Stimulated activated CD4-positive, alpha-beta T cell treated with anti-CD3 and anti-CD28 coated beads, TNF-alpha, amount 100 ng/mL, for 48 hours (primary cell): ENCODE measurements around the gene MTX3.

Experiments used
- DNase-seq, 3 donors: peaks; one replicate each; pipeline ENCODE4 v3.0.0-alpha.2; 2020; ENCODE audit warnings: low read depth in 3 of 3

Gene MTX3, protein sequence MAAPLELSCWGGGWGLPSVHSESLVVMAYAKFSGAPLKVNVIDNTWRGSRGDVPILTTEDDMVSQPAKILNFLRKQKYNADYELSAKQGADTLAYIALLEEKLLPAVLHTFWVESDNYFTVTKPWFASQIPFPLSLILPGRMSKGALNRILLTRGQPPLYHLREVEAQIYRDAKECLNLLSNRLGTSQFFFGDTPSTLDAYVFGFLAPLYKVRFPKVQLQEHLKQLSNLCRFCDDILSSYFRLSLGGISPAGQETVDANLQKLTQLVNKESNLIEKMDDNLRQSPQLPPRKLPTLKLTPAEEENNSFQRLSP

DNA sequence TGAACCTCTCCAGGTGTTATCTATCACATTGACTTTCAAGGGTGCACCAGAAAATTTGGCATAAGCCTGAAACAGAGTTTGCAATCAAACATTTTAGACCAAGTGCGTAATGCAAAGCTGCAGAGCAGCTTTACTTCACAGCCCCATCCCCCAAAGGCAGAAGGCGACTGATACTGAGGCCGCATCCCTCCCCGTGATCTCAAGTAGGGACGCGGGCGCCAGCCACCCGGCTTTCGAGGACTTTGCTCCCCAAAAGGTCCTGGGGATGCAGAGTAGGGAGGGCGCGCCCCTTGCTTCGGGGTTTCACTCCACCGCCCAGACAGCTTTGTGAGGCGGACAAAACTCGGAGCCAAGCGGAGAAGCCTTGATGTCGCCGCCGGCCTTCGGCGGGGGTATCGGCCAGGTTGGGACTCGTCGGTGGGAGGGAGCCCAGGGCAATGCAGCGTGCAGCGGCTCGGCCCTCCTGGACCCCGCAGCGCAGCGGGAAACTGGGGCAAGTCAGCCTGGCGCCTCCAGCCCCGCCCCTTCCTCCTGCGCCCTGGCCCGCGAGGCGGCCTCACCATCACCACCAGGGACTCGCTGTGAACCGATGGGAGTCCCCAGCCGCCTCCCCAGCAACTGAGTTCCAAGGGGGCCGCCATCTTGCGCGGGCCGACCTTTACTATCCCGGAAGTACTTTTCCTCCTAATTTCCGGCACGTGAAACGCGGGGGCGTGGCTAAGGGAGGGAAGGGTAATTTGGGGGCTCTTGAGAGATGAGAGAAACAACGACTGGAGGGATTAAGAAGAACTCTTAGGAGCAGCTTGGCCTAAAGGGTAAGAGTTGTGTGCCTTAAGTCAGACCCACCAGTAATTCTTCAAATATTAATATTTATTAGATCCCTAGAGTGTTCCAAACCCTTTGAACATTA, at the start of gene MTX3:
MTX3 (minus strand) TSS at position 665 of the 910 bp plus-strand sequence; CDS start at position 641, 24 bp downstream.
- peak; percentile 80 to 91 (median 82) for DNase-seq

DNA sequence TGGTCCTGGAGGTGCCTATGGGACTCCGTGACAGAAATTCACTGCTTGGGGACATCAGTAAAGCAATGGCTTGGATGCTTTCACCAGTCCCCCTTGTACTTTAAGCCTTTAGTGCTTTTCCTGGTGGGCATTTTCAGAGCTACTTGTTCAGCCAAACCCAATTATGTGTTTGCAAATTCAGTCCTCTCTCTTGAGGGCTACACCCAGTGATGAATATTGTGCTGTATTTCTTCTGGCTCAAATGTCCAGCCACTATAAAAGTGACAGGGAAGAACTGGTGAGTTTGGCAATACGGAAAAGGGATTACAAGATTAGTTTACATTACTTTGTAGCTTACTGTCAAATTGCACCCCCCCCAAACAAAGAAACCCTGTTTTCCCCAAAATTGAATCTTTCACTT, 48.6 kb upstream of the MTX3 start:
- DNase-seq, result no peak

DNA sequence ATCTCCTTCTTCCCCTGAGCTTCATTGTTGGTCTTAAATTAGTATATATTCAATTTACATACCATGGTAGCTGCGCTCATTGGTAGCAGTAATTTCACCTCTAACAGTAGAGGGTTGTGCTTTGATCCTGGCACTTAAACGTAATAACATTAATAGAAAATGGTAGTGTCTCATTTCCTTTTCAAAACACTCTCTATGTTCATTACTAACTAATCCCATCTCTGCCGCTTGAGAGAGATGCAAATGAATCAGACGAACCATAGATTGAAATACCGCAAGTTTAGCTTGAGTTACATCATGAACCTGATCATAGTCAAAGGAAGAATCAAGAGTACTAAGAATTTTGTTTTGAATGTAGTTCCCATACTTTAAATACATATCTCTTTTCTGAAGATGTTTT, 46.3 kb upstream of the MTX3 start:
- DNase-seq, result no peak

DNA sequence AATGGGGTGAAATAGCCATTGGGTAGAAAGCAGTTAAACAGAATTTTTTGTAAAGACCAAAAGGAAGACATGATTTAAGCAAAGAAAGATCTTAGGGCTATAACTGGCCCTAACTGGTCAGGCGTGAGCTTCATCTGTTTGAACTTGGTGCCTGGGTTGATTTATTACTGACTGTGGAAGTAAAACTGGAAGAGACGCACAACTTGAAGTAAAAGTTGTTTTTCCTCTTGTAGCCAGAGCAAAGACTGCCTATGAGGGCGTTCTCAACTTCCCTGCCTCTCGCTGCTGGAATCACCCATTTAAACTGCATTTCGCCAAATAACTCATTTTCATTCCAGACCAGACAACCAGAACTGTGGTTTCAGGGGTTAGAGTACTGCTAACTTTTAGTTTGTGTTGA, 45.6 kb upstream of the MTX3 start:
- DNase-seq, result no peak

DNA sequence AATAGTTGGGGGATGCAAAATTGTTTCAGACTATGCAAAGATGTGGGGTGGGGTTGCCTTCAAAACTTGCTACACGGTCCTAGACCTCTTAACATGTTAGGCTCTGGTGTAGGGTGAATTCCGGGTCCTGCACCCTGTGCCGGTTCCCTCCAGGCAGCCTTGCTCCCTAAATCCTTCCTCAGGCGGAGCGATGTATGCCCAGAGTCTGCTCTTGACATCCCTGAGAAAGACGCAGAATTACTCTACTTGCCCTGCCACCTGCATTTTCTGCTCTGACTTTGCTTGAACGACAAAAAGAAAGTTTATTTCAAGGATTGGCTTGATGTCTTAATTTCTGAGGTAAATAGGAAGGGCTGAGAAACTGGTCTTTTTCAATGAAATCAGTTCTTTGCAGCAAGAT, 44.8 kb upstream of the MTX3 start:
- DNase-seq, result no peak

DNA sequence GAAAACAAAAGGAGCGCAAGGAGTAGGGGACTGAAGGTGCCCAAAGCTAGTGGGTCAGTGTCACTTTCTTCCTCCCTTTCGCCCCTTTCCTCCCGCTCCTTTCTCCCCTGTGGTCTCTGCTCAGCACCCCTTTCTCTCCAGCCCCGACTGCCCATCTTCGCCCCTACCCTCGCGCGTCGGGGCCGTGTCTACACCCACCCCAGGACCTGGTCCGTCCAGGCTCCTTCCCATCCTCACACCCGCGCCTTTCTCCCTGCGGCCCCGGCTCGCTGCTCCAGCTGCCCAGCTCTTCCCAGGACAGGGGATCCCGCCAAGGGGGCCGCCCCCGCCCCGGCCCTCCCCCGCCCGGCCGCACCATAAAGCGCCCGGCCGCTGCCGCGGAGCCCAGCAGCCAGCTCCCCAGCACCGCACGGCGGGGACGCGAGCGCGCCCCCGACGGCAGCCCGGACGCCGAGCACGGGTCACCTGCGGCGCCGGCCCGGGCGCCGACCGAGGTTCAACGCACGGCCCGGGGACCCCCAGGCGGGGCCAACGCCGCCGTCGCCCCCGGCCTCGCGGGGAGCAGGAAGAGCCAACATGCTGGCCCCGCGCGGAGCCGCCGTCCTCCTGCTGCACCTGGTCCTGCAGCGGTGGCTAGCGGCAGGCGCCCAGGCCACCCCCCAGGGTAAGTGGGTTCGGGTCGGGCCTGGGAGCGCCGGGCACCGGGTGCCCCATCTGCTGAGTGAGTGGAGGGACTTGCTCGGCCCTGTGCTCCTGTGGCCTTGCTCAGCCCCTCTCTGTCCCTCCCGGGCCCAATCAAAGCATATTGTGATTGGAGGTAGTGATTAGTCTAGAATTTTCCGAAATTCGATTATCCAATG, 44.1 kb upstream of the MTX3 start, which contains the start of gene THBS4:
THBS4 (plus strand) TSS at position 387 of the 860 bp plus-strand sequence; CDS start at position 577, 190 bp downstream.
- no peak for DNase-seq

DNA sequence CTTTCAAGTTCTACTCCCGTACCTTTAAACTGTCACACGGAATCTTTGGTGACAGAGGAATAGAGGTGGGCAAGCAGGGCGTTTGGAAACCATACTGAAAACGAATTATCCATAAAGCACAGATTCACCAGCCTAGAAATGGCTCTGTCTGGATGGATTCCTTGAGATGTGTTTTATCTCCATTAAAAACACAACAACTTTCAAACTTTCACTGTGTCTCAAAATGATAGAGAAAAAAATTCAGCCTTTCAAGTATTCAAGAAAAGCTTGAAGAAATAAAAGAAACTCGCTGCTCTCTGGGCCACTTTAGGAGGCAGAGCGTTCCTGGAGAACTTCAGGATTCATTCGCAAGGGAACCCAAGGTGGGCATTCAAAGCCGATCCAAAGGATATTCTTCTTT, 43.5 kb upstream of the MTX3 start:
- no peak for DNase-seq

DNA sequence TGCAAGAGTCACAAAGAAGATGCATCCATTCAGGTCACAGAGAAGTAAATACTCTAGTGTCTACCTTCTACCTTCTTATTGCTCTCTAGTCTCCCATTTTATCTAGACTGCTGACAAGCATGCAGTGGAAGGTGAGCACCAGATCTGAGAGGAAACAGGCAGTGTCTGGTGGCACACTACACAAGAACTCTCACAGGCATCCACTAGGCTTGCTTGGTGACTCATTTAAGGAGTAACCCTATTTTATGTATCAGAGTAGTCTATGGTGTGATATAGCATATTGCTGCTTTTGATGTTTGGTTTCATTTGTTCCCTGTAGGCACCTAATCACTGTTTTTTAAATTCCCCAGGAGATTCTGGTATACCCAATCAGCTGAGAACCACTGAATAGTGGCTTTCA, 42.5 kb upstream of the MTX3 start:
- DNase-seq, result peak in 1 of 3 donors; percentile 15

DNA sequence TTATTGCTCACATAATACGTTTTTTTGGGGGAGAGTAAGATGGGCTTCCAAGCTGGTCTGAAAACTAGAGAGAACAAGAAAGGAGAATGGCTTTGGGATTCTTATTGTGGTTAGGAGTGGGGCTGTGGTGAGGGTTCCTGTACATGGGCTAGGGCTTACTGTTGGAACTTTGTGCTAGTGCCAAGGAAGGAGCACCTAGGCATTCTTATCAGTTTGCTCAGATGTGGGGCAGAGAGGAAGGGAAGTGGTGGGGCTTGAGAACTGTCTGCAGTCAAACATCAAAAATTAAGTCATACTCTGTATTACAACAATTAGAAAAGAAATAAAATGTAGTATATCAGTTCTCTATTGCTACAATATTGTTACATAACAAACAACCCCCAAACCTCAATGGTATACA, 40.0 kb upstream of the MTX3 start:
- DNase-seq, result no peak

DNA sequence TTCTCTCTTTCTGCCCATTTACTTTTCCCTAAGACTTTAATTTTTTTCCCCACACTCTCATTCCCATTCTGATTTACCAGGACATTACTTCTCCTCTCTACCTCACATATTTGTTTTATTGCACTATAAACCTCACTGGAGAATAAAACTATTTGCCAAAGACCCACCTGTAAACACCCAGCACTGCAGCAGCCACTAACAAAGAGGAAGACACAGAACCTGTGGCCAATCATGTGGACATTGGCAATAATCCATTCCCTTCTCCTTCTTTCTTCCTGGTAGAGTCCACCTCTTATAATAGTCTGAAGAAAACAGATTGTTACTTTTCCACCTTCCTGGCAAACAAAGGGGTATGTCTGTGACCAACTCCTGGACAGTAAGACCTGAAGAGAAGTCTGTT, 35.8 kb upstream of the MTX3 start:
- no peak for DNase-seq

DNA sequence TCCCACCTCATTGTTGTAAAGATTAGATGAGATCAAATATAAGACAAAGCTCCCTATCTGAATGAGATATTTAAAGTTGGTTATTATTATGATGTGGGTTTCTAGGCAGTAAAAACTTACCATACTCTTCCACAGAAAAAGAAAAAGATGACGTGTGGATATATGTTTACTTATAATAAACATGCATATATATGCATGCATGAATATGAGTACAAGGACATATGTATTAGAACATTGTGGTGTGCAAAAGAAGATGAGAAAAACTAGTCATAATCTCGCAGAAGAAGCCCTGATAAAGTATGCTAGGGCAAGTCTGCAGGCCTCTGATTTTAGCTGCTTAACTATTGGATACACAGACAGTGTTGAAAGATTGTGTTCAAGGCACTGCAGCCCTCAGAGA, 34.0 kb upstream of the MTX3 start:
- DNase-seq, result no peak

DNA sequence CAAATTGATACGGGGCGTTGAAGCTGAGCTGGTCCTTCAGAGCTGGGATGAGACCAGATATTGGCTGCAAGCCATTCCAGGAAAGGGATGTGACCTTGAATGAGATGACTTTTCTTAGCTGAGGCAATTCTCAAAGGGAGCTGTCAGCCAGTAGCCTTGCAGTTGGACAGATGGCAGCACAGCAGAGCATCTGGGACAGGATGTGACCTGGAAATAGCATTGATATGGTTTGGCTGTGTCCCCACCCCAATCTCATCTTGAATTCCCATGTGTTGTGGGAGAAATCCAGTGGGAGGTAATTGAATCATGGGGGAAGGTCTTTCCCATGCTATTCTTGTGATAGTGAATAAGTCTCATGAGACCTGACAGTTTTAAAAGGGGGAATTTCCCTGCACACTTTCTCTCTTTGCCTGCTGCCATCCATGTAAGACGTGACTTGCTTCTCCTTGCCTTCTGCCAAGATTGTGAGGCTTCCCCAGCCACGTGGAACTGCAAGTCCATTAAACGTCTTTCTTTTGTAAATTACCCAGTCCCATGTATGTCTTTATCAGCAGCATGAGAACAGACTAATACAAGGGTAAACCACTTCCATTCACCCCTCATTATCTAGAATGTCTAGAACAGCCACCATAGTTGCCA, 19.8 kb upstream of the MTX3 start:
- DNase-seq, result no peak

DNA sequence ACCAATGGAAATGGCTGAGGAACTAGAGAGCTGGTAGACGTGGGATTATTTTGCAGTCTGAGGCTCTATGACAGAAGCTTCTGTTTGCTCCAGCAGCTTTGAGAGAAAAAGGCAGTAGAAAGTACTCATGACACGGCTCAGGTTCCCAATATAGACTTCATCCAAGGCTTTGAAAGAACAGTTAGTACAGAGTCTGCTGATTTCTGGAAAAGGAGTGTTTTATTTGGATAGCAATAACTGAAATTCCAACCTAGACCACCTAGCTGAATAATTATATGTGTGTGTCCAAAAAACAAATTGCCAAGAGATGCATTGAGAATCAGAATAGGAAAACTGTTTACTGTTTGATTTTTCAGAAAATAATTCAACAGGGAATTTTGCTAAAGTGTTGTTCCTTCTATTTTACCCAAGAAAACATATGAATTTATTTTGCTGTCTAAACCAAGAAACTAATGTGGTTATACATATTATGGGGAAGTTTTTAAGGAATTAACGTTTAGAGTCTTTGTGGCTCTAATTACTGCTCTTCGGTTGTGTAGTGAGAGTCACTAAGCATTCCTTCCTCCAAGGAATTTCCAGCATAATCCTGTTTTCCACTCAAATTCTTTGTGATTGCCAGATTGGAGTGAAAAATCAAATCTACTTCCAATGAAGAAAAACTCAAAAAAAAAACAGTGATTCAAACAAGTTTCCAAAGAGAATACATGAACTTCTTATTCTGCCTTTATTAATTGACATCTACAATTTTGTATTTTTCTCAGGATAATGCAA, 18.1 kb upstream of the MTX3 start:
- DNase-seq, result no peak

DNA sequence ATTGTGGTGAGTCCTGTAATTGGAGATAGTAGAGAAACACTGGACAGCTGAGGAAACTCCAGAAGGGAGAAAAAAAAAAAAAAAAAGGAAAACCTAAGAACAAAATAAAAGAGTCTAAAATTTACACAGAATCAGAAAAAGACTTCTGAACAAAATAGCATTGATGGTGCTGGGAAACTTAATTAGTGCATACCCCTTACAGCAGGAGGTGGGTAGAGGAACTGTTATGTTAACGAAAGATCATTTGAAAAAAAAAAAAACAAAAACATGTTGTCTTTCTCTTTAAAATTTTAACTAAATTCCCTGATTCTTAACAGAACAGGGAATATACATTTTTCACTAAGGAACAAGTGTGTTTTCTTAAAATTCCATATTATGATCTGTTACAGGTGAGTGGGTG, 11.6 kb upstream of the MTX3 start:
- no peak for DNase-seq

DNA sequence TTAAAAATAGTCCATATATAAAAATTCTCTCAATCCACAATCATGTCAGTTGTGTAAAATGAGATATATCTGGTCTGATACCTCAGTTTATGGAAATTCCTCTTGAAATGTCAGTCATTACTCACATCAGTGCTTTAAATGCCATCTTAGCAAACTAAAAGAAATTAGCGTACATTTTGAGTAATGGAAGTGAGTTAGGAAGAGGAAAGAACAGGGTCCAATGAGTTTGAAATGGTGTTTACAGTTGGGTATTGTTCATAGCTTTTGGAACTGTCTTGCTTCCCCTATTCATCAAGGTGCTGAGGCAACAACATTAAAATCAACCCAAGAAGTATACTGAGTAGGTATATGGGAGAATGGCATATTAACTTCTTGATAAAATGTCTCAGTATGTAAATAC, 8.7 kb upstream of the MTX3 start:
- DNase-seq, result no peak

DNA sequence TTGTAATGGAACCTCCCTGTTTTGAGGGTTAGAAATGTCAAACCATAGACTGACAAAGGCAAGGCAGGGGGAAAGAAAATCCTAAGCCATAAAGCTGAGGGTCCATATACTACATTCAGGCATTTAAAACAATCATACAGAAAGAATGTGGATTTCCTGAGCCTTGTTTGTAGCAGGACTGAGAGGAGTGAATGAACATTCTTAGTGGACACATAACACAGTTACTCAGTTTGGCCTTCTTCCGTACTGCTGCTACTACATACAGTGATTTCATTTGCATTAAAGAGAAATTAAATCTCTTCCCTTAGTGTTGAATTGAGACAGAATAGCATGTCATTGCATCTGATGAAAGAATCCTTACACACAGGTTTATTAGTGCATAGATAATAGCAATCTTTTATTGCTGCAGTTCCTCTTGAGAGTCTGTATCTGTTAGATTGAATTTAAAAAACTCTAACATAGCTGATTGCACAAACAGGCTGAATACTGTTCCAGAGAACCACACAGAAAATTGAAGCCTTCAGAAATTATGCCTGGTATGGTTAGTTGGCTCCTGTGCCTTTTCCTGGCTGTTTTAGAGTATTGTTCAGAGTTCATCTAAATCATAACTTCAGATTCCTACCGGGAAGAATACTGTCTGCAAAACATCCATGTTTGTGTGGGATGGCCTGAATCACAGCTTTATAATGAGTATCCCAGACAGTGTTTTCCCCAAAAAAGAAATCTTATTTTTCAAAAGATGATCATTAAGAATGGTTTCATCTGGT, 2.0 kb upstream of the MTX3 start:
- no peak for DNase-seq

DNA sequence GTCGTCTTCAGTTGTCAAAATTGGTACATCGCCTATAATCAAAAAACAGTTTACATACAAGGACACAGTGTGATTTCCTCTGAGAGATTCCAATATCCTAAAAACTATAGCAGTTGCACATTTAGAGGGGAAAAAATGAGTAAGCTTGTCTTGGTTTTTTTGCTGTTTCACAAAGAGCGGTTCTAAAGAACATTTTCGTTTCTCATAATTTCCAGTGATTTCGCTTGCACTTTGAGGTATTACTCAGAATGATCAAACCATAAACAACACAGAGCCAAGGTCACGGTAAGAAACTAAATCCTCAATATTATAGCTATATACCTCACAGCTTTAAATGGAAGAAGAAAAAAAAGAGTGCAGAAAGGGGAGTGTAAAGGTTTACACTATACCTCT, 861 bp downstream of the MTX3 start:
- DNase-seq, result no peak

DNA sequence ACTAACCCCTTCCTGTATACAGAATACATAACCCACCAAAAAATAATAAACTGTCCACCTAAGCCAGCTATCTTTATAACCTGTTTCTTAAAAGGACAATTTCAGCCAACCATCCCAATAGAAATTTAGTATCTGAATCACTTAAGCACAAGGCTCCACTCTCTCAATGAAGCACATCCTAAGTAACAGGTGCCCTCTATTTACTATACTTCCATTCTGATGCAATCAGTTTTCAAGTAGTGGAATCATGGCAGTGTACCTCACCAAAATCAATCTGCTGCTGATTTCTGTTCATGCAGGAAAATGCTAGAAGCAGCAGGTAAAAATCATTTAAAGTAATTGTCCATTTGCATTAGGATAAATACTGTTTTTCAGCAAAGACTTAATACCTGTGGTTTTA, 4.8 kb downstream of the MTX3 start:
- no peak for DNase-seq

DNA sequence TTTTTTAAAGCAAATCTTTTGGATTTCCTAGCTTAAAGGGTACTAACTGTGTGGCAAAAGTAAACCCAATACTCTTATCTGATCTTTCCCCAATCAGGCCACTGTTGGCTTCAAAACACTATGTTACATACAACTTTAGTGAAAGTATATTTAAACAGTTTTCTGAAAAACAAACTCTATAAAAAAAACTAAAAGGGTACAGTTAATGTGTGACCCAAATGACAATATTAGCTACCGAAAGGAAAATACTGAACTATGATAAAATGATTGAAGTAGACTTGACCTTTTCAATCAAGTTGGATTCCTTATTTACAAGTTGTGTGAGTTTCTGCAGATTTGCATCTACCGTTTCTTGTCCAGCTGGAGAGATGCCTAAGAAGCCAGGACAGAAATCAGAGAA, 5.8 kb downstream of the MTX3 start:
- DNase-seq, result no peak

DNA sequence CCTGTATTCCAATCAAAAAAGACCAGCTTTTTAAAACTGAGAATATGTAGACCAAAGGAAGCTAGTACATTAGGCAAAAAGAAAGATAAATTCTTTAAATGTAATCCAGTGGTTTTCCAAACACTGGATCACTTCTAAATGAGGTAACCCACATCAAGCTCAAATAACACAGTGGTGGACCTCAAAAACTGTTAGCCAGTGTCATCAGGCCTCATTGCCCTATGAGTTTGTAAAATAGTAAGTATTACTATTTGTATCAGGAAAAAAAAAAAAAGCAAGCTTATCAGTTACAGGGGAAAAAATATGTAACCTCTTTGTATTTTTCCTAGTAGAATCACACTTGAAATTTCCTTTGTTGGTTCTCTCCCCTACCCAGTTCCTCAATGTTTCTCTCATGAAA, 6.7 kb downstream of the MTX3 start:
- DNase-seq, result no peak
